Vagina (tissue), 2 donors: ENCODE data around the gene ZCCHC10. TPM values are rescaled to one million over a fixed set of nuclear protein-coding genes. Genes with fewer than 3 reads are reported as not detected.

Source experiments
- DNase-seq, 2 donors: peaks; one replicate each; pipeline ENCODE4 v3.0.0-alpha.2; 2017; ENCODE audit errors: extremely low spot score in 2 of 2
- H3K27ac ChIP-seq: fragments of 200-600 bp; sonication (generic); one replicate; pipeline ENCODE4 v1.5.1; 2019
- H3K27me3 ChIP-seq: fragments of 200-600 bp; sonication (generic); one replicate; pipeline ENCODE4 v1.5.1; 2019
- H3K36me3 ChIP-seq, 2 donors: fragments of 200-600 bp; sonication (generic); one replicate each; pipeline ENCODE4 v1.5.1; 2017 to 2019
- H3K4me1 ChIP-seq: fragments of 200-600 bp; sonication (generic); one replicate; pipeline ENCODE4 v1.5.1; 2019
- H3K4me3 ChIP-seq, 2 donors: fragments of 200-600 bp; sonication (generic); 1 replicate in 1 of 2; 2 replicates in 1 of 2; pipeline ENCODE4 v1.5.1; 2016 to 2019
- H3K9me3 ChIP-seq: fragments of 200-600 bp; sonication (generic); one replicate; pipeline ENCODE4 v1.5.1; 2019
- POLR2A ChIP-seq, 2 donors: fragments of 450-650 bp; IDR thresholded peaks; one replicate each; pipeline ENCODE4 v1.6.1; 2017; ENCODE audit warnings: antibody characterized with exemption in 2 of 2, mild to moderate bottlenecking in 2 of 2, moderate library complexity in 2 of 2
- POLR2AphosphoS5 ChIP-seq, 2 donors: sonication (generic); formaldehyde crosslinking; IDR thresholded peaks; one replicate each; pipeline ENCODE4 v1.9.0; 2017; ENCODE audit warnings: antibody characterized with exemption in 2 of 2, mild to moderate bottlenecking in 2 of 2, low read depth in 1 of 2; ENCODE audit not compliant: insufficient read depth in 1 of 2
- intact Hi-C: fragments of 100-400 bp; cut with DNase I; formaldehyde crosslinking; loops from one replicate; pipeline ENCODE4 v1.15.1; 2023
- total RNA-seq: library from RNA; depleted of rRNA; stranded (reverse); fragments of >200 nt; gene quantifications from one replicate; pipeline ENCODE4 v1.2.3, GENCODE V29; 2016
- TF ChIP-seq, protein P1 (sequence below), 3 experiments: fragments of 450-650 bp in 2 of 3; fragments of 200-600 bp in 1 of 3; sonication (generic) in 1 of 3; IDR thresholded peaks; one replicate each; pipeline ENCODE4 v1.5.1; 2017 to 2019; ENCODE audit warnings: antibody characterized with exemption in 3 of 3, mild to moderate bottlenecking in 2 of 3, moderate library complexity in 2 of 3

The ZCCHC10 gene
- total RNA-seq, 1 donor from 2014 or later = 29.2 TPM

DNA sequence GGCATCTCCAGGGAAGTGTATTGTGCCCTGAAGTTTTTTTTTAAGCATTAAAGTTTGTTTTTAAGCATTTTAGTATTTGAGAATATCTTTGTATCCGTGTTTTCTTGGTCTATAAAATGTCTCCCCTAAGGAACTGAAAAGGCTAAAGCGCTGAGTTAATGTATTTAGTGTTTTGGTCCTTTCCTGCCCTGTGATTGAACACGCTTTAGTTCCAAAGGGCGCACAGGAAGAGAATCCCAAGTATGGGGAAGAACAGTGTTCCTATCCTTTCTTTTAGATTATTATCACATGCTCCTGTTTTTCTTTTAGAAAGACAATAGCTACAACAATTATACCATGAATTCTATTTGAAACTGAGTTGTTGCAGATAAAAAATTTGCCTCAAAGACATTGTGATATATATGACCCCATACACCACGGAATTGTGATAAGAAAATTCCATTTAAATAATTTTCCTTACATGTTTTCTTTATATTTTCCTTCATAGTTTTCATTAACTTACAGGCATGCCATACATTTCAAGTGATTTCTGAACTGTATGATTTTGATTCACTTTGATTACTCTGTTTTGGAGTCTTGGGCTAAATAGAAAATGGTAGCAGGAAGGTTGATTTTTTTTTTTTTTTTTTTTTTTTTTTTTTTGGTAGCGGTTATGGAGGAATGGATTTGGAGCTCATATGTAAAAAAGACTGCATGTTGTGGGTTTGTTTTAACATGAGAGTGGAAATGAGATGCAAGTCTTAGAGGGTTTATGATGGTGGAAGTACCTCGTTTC lies 28.5 kb upstream of the ZCCHC10 start:
- H3K36me3 ChIP-seq = no peaks in the 10 kb centered on the region
- DNase-seq = no peak
- H3K9me3 ChIP-seq = no peaks in the 10 kb centered on the region
- intact Hi-C loops = loop anchor here (5.0 kb wide), 1 partner anchor 93 kb away; the partner anchor contains the start of gene AFF4
- TF ChIP-seq, protein P1, sequence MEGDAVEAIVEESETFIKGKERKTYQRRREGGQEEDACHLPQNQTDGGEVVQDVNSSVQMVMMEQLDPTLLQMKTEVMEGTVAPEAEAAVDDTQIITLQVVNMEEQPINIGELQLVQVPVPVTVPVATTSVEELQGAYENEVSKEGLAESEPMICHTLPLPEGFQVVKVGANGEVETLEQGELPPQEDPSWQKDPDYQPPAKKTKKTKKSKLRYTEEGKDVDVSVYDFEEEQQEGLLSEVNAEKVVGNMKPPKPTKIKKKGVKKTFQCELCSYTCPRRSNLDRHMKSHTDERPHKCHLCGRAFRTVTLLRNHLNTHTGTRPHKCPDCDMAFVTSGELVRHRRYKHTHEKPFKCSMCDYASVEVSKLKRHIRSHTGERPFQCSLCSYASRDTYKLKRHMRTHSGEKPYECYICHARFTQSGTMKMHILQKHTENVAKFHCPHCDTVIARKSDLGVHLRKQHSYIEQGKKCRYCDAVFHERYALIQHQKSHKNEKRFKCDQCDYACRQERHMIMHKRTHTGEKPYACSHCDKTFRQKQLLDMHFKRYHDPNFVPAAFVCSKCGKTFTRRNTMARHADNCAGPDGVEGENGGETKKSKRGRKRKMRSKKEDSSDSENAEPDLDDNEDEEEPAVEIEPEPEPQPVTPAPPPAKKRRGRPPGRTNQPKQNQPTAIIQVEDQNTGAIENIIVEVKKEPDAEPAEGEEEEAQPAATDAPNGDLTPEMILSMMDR (IDR thresholded peaks at IDR 0.05) = no peak
- TF ChIP-seq POLR2AphosphoS5 (IDR thresholded peaks at IDR 0.05; ENCODE audit: insufficient read depth in 1 of 2, low read depth in 1 of 2) (no peak), POLR2A (IDR thresholded peaks at IDR 0.05) (no peak)
- H3K27me3 ChIP-seq = no peaks in the 10 kb centered on the region
- H3K27ac ChIP-seq = no peak overlapping the region
- no peak overlapping the region for H3K4me3 ChIP-seq
- peaks cover 52% of the 10 kb centered on the region for H3K4me1 ChIP-seq

DNA sequence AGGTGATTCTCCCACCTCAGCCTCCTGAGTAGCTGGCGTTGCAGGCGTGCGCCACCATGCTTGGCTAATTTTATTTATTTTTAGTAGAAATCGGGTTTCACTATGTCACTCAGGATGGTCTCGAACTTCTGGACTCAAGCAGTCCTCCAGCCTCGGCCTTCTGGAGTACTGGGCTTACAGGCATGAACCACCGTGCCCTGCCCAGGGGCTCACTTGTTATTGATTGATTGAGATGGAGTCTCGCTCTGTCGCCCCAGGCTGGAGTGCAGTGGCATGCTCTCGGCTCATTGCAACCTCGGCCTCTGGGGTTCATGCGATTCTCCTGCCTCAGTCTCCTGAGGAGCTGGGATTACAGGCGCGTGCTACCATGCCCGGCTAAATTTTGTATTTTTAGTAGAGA lies 27.1 kb upstream of the ZCCHC10 start:
- Histone ChIP-seq H3K4me1 (peaks cover 52% of the 10 kb centered on the region), H3K9me3 (no peaks in the 10 kb centered on the region), H3K27me3 (no peaks in the 10 kb centered on the region), H3K27ac (peak overlapping the region; percentile 100), H3K36me3 (no peaks in the 10 kb centered on the region), H3K4me3 (peak overlapping the region in 1 of 2 donors; percentile 83)
- TF ChIP-seq POLR2A (IDR thresholded peaks at IDR 0.05) = no peak
- TF ChIP-seq, protein P1 (IDR thresholded peaks at IDR 0.05) = no peak
- TF ChIP-seq POLR2AphosphoS5 (IDR thresholded peaks at IDR 0.05; ENCODE audit: insufficient read depth in 1 of 2, low read depth in 1 of 2) = no peak
- DNase-seq = no peak
- intact Hi-C loops = loop anchor here (5.0 kb wide), 1 partner anchor 91 kb away; the partner anchor contains the start of gene AFF4

DNA sequence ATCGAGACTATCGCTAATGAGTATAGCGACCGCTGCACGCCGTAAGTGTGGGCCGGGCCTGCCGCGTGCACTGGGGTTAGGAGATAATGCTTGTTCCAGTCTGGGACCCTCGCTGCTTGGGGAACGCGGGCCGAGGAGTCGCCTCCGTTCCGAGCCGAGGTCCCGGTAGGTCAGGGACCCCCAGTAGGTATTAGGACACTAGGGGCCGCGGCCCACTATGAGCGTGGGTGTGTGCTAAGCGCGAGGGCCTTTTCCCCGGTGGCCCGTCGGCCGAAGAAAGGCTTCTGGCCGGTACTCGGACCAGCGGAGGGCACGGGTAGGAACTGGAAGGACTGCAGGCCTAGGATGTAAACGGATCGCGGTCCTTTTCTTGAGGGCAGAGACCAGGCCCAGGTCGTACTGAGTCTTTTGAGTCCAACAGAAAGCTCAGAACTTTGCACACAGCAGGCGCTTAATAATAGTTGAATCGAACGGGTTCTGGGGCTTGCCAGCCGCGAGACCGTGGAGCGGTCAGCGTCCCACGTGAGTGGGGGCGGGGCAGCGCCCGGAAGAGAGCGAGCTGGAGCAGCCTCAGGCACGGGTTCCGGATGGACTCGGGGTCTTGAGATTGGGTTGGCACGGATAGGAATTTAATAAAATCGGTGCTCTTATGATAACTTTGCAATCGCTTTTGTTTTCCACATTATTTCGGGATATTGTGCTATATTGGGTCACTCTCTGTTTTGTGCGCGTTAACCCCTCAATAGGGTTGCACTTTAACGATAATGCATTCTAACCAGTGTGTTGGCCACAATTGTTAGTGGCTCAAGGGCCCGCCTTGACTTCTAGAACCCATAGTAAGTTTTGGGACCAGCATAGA lies 26.2 kb upstream of the ZCCHC10 start:
- intact Hi-C loops = loop anchor here (5.0 kb wide), 1 partner anchor 90 kb away; the partner anchor contains the start of gene AFF4

DNA sequence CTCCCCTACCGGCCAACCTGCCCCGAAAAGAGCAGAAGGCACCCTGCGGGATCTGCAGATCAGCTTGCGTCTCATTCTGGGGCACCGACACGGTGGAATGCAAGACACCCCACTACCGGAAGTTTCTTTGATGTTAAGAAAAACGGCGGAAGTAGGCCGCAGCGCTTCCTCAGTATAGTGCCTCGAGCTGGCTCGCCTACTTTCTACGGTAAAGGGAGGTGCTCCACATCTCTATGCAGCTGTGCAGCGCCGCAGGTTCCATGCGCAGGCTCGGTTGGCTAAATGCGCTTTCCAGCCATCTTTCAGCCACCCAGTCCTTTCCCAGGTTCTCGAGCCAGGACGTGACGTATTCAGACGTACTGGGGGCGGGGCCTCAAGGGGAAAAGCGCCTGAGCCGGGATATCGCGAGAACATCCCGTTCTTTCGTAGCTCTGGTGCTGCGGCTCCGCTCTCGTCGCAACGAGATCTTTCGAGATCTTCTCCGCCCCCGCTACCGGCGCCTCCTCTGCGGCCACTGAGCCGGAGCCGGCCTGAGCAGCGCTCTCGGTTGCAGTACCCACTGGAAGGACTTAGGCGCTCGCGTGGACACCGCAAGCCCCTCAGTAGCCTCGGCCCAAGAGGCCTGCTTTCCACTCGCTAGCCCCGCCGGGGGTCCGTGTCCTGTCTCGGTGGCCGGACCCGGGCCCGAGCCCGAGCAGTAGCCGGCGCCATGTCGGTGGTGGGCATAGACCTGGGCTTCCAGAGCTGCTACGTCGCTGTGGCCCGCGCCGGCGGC lies 25.4 kb upstream of the ZCCHC10 start, which contains the start of gene HSPA4:
Gene HSPA4, plus strand, starts transcription at position 472 of the 775 bp plus-strand sequence. Its CDS starts 238 bp downstream, at position 710.
- Histone ChIP-seq H3K9me3 (no peaks in the 10 kb centered on the region), H3K27ac (peak within 1 kb of the TSS; percentile 100), H3K4me1 (peaks cover 34% of the 10 kb centered on the region), H3K27me3 (no peaks in the 10 kb centered on the region), H3K36me3 (no peaks in the 10 kb centered on the region), H3K4me3 (peak within 1 kb of the TSS; percentile 83 to 93)
- DNase-seq = peak in 1 of 2 donors; percentile 97
- intact Hi-C loops = loop anchor here (5.0 kb wide), 1 partner anchor 89 kb away; the partner anchor contains the start of gene AFF4
- TF ChIP-seq, protein P1 (IDR thresholded peaks at IDR 0.05) = no peak
- peak; percentile 98 to 99 for TF ChIP-seq POLR2AphosphoS5 (IDR thresholded peaks at IDR 0.05; ENCODE audit: insufficient read depth in 1 of 2, low read depth in 1 of 2)
- TF ChIP-seq POLR2A (IDR thresholded peaks at IDR 0.05) = peak; percentile 37 to 88

More for the DNA sequence above, 26.2 kb upstream of the ZCCHC10 start:
- Histone ChIP-seq H3K27ac (peak overlapping the region; percentile 100), H3K4me3 (peak overlapping the region; percentile 83 to 93), H3K4me1 (peaks cover 43% of the 10 kb centered on the region), H3K9me3 (no peaks in the 10 kb centered on the region), H3K27me3 (no peaks in the 10 kb centered on the region), H3K36me3 (no peaks in the 10 kb centered on the region)
- peak in 1 of 2 donors; percentile 70 for TF ChIP-seq POLR2AphosphoS5 (IDR thresholded peaks at IDR 0.05; ENCODE audit: insufficient read depth in 1 of 2, low read depth in 1 of 2)
- no peak for TF ChIP-seq POLR2A (IDR thresholded peaks at IDR 0.05)
- TF ChIP-seq, protein P1 (IDR thresholded peaks at IDR 0.05) = peak in 1 of 3 experiments; percentile 7
- no peak for DNase-seq
